Suprapubic skin (tissue), 4 donors: ENCODE data around the gene CUL9.

Experiments
- CTCF ChIP-seq, 2 donors: fragments of 200-600 bp in 1 of 2; fragments of 450-650 bp in 1 of 2; sonication (generic) in 1 of 2; IDR thresholded peaks; one replicate each; pipeline ENCODE4 v1.5.1; 2016 to 2019; ENCODE audit warnings: antibody characterized with exemption in 2 of 2, mild to moderate bottlenecking in 1 of 2, moderate library complexity in 1 of 2
- EP300 ChIP-seq: sonication (generic); formaldehyde crosslinking; IDR thresholded peaks from one replicate; pipeline ENCODE4 v1.6.1; 2017; ENCODE audit warnings: antibody characterized with exemption
- POLR2A ChIP-seq, 2 donors: fragments of 450-650 bp; IDR thresholded peaks; one replicate each; pipeline ENCODE4 v1.6.1; 2017; ENCODE audit warnings: antibody characterized with exemption in 2 of 2, mild to moderate bottlenecking in 2 of 2, moderate library complexity in 2 of 2
- POLR2AphosphoS5 ChIP-seq, 3 donors: sonication (generic); formaldehyde crosslinking; IDR thresholded peaks; one replicate each; pipeline ENCODE4 v1.6.1; 2017; ENCODE audit warnings: antibody characterized with exemption in 3 of 3

GRCh38 chr6:43202451-43202850 is 20.5 kb downstream of the CUL9 start:
- TF ChIP-seq CTCF (IDR thresholded peaks at IDR 0.05) (no peak), POLR2A (IDR thresholded peaks at IDR 0.05) (no peak), POLR2AphosphoS5 (IDR thresholded peaks at IDR 0.05) (no peak), EP300 (no peak)
